ENCODE results near the gene MCM6. TPM values are rescaled to one million over a fixed set of nuclear protein-coding genes. Genes with fewer than 3 reads are reported as not detected.

MCM6 gene
- polyA plus RNA-seq, 1 of the 3 experiments (the other 2 are of a cell fraction) = 18.4 TPM

- H3K4me2 ChIP-seq = no peak overlapping the region; the same call in 1 of the 2 replicates
- no peaks in the 10 kb centered on the region for H3K4me1 ChIP-seq (ENCODE audit: control insufficient read depth in 1 of 2, insufficient read depth in 2 of 2, low read depth in 1 of 2, low read length in 1 of 2)
- H3K79me2 ChIP-seq (ENCODE audit: insufficient read depth) = no peaks in the 10 kb centered on the region; the same call in 1 of the 2 replicates
- TF ChIP-seq NFIC (IDR thresholded peaks at IDR 0.05; ENCODE audit: borderline replicate concordance) = no peak
- TF ChIP-seq CHD2 (IDR thresholded peaks at IDR 0.05; ENCODE audit: low read length, partially characterized antibody) = no peak
- TF ChIP-seq ELF1 (IDR thresholded peaks at IDR 0.05) = no peak
- TF ChIP-seq TCF12 (IDR thresholded peaks at IDR 0.05) = no peak
- TF ChIP-seq NRF1 (IDR thresholded peaks at IDR 0.05; ENCODE audit: low read depth, low read length) = no peak
- no peak for TF ChIP-seq FOSL2 (IDR thresholded peaks at IDR 0.05; ENCODE audit: borderline replicate concordance, low read depth)
- TF ChIP-seq EP300 (IDR thresholded peaks at IDR 0.05; ENCODE audit: borderline replicate concordance in 1 of 2, low read depth in 1 of 2, low read length in 1 of 2) = no peak
- no peak for TF ChIP-seq USF1 (IDR thresholded peaks at IDR 0.05; ENCODE audit: borderline replicate concordance, low read depth)
- TF ChIP-seq USF2 (IDR thresholded peaks at IDR 0.05; ENCODE audit: borderline replicate concordance, low read depth, low read length) = no peak
- no peak for TF ChIP-seq MEF2A (IDR thresholded peaks at IDR 0.05; ENCODE audit: borderline replicate concordance, low read depth)
- no peak for TF ChIP-seq JUND (IDR thresholded peaks at IDR 0.05)
- TF ChIP-seq IRF3 (IDR thresholded peaks at IDR 0.05; ENCODE audit: low read depth, low read length) = no peak
- no peak for TF ChIP-seq MXI1 (IDR thresholded peaks at IDR 0.05; ENCODE audit: low read depth, low read length)
- no peak for TF ChIP-seq RXRA (IDR thresholded peaks at IDR 0.05; ENCODE audit: borderline replicate concordance, low read depth)
- no peak for TF ChIP-seq YY1 (IDR thresholded peaks at IDR 0.05; ENCODE audit: low read depth)
- H3K9me3 ChIP-seq = no peaks in the 10 kb centered on the region
- H2AFZ ChIP-seq (ENCODE audit: low read depth) = no peak overlapping the region
- CTCF ChIA-PET = interaction anchor here (1.0 to 1.2 kb wide), 2 partner anchors 10 to 847 kb away, joined by 3 read pairs; no protein-coding TSS in a partner anchor
- no peaks in the 10 kb centered on the region for H3K9me2 ChIP-seq
- WGBS (ENCODE audit: low lambda C conversion rate) = 89% methylated on average over 17 of the region's 17 CpGs
- peak overlapping the region in 1 of 2 experiments; percentile 56; a peak in 2 of 4 replicates for H3K27ac ChIP-seq (ENCODE audit: low read depth in 2 of 2, low read length in 1 of 2)
- POLR2A ChIA-PET = no interaction called here
- peaks cover 17 to 46% of the 10 kb centered on the region in 2 experiments for H3K36me3 ChIP-seq (replicated peaks in 1 of 2; ENCODE audit: control insufficient read depth in 1 of 2, insufficient read depth in 2 of 2, low read length in 1 of 2)
- no peak overlapping the region for H3K4me3 ChIP-seq (ENCODE audit: low read depth in 2 of 2, low read length in 1 of 2)
- DNase-seq = no peak
- peaks cover 2% of the 10 kb centered on the region for H3F3A ChIP-seq (replicated peaks; ENCODE audit: insufficient read depth)
- no peaks in the 10 kb centered on the region for H3K27me3 ChIP-seq (ENCODE audit: insufficient read depth)
- no peak overlapping the region for H3K9ac ChIP-seq
- H4K20me1 ChIP-seq (ENCODE audit: insufficient read depth) = no peaks in the 10 kb centered on the region
These were observed 25.2 kb downstream of the MCM6 start for GRCh38 chr2:135850892-135851668.

- Histone ChIP-seq H3K27ac (ENCODE audit: low read depth in 2 of 2, low read length in 1 of 2) (no peak overlapping the region), H3K79me2 (ENCODE audit: insufficient read depth) (no peaks in the 10 kb centered on the region; the same call in 1 of the 2 replicates), H2AFZ (ENCODE audit: low read depth) (no peak overlapping the region), H3K27me3 (ENCODE audit: insufficient read depth) (no peaks in the 10 kb centered on the region), H3K9me3 (no peaks in the 10 kb centered on the region), H3K9ac (no peak overlapping the region), H4K20me1 (ENCODE audit: insufficient read depth) (no peaks in the 10 kb centered on the region), H3K36me3 (replicated peaks in 1 of 2; ENCODE audit: control insufficient read depth in 1 of 2, insufficient read depth in 2 of 2, low read length in 1 of 2) (peaks cover 35 to 48% of the 10 kb centered on the region in 2 experiments), H3F3A (replicated peaks; ENCODE audit: insufficient read depth) (no peaks in the 10 kb centered on the region), H3K4me3 (ENCODE audit: low read depth in 2 of 2, low read length in 1 of 2) (no peak overlapping the region), H3K4me1 (ENCODE audit: control insufficient read depth in 1 of 2, insufficient read depth in 2 of 2, low read depth in 1 of 2, low read length in 1 of 2) (no peaks in the 10 kb centered on the region), H3K4me2 (no peak overlapping the region), H3K9me2 (no peaks in the 10 kb centered on the region)
- ChIA-PET CTCF (no interaction called here), POLR2A (no interaction called here)
- no peak for DNase-seq
- TF ChIP-seq YY1 (IDR thresholded peaks at IDR 0.05; ENCODE audit: low read depth) = no peak
- no peak for TF ChIP-seq GABPA (IDR thresholded peaks at IDR 0.05; ENCODE audit: low read depth)
- no peak for TF ChIP-seq REST (IDR thresholded peaks at IDR 0.05; ENCODE audit: low read depth, low read length)
- TF ChIP-seq SIN3A (IDR thresholded peaks at IDR 0.05; ENCODE audit: borderline replicate concordance, low read depth, low read length) = no peak
- TF ChIP-seq TAF1 (IDR thresholded peaks at IDR 0.05; ENCODE audit: borderline replicate concordance, low read depth, low read length) = no peak
- no peak for TF ChIP-seq RFX5 (IDR thresholded peaks at IDR 0.05; ENCODE audit: low read length)
- TF ChIP-seq NFIC (IDR thresholded peaks at IDR 0.05; ENCODE audit: borderline replicate concordance) = no peak
- TF ChIP-seq SMC3 (IDR thresholded peaks at IDR 0.05; ENCODE audit: low read depth, low read length) = no peak
- no peak for TF ChIP-seq RCOR1 (IDR thresholded peaks at IDR 0.05; ENCODE audit: low read length)
- 97% methylated on average over 3 of the region's 3 CpGs for WGBS (ENCODE audit: low lambda C conversion rate)
These were observed 27.2 kb downstream of the MCM6 start for GRCh38 chr2:135849087-135849486.
